ENCODE measurements around the gene CTBS. TPM values are rescaled to one million over a fixed set of nuclear protein-coding genes. Genes with fewer than 3 reads are reported as not detected.

CTBS gene
- polyA plus RNA-seq, 1 donor (not counting 4 experiments of a cell fraction or from before 2014, with no cell fraction given), result 16.7 TPM

DNA sequence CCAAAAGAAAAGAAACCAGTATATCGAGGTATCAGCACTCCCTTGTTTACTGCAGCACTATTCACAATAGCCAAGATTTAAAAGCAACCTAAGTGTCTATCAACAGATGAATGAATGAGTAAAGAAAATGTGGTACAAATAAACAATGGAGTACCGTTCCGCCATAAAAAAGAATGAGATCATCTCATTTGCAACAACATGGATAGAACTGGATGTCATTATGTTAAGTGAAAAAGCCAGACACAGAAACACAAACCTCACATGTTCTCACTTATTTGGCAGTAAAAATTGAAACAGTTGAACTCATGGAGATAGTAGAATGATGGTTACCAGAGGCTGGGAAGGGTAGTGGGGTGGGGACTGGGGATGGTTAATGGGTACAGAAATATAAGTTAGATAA lies 63.6 kb downstream of the CTBS start:
- H3K9me1 ChIP-seq (ENCODE audit: control insufficient read depth, extremely low read depth, insufficient read depth, low read length), result no peaks in the 10 kb centered on the region
- H3K27ac ChIP-seq (ENCODE audit: control insufficient read depth, insufficient read depth, low read length), result no peak overlapping the region
- TF ChIP-seq, protein P1, sequence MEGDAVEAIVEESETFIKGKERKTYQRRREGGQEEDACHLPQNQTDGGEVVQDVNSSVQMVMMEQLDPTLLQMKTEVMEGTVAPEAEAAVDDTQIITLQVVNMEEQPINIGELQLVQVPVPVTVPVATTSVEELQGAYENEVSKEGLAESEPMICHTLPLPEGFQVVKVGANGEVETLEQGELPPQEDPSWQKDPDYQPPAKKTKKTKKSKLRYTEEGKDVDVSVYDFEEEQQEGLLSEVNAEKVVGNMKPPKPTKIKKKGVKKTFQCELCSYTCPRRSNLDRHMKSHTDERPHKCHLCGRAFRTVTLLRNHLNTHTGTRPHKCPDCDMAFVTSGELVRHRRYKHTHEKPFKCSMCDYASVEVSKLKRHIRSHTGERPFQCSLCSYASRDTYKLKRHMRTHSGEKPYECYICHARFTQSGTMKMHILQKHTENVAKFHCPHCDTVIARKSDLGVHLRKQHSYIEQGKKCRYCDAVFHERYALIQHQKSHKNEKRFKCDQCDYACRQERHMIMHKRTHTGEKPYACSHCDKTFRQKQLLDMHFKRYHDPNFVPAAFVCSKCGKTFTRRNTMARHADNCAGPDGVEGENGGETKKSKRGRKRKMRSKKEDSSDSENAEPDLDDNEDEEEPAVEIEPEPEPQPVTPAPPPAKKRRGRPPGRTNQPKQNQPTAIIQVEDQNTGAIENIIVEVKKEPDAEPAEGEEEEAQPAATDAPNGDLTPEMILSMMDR (optimal IDR thresholded peaks at IDR 0.05 in 1 of 3, IDR thresholded peaks at IDR 0.05 in 1 of 3, conservative IDR thresholded peaks at IDR 0.05 in 1 of 3; ENCODE audit: extremely low read depth in 1 of 3, insufficient read depth in 2 of 3, low read length in 3 of 3), result no peak
- no peak for TF ChIP-seq EZH2 (IDR thresholded peaks at IDR 0.05; ENCODE audit: low read length)
- H3K79me2 ChIP-seq (ENCODE audit: control insufficient read depth, insufficient read depth, low read length), result peaks cover under 1% of the 10 kb centered on the region
- FAIRE-seq, result no peak
- H2AFZ ChIP-seq (ENCODE audit: control insufficient read depth, low read length), result no peak overlapping the region
- no peaks in the 10 kb centered on the region for H3K4me1 ChIP-seq (ENCODE audit: control insufficient read depth, extremely low read depth, insufficient read depth, low read length)
- H3K9ac ChIP-seq (ENCODE audit: control insufficient read depth, extremely low read depth, insufficient read depth, low read length), result no peak overlapping the region
- H3K27me3 ChIP-seq (ENCODE audit: control insufficient read depth, extremely low read depth, insufficient read depth, low read length), result no peaks in the 10 kb centered on the region
- no peaks in the 10 kb centered on the region for H3K9me3 ChIP-seq (ENCODE audit: control insufficient read depth, low read depth, low read length)
- H3K4me2 ChIP-seq (ENCODE audit: control insufficient read depth, extremely low read depth, insufficient read depth, low read depth, low read length), result no peak overlapping the region
- dilution Hi-C loops (cut with MboI; ENCODE audit: extremely low pct_ligation_motif_present, low sequenced_read_pairs), result no loop called here
- no peaks in the 10 kb centered on the region for H4K20me1 ChIP-seq (ENCODE audit: control insufficient read depth, extremely low read depth, insufficient read depth, low read length)
- H3K4me3 ChIP-seq (ENCODE audit: control insufficient read depth in 2 of 3, extremely low read depth in 1 of 3, insufficient read depth in 2 of 3, low read depth in 1 of 3, low read length in 3 of 3), result no peak overlapping the region
- no peak for DNase-seq (ENCODE audit: low read depth, low spot score)
- no peaks in the 10 kb centered on the region for H3K36me3 ChIP-seq (ENCODE audit: control insufficient read depth in 2 of 2, extremely low read depth in 1 of 2, insufficient read depth in 2 of 2, low read length in 2 of 2)

- Histone ChIP-seq H3K4me1 (ENCODE audit: control insufficient read depth, extremely low read depth, insufficient read depth, low read length) (no peaks in the 10 kb centered on the region), H2AFZ (ENCODE audit: control insufficient read depth, low read length) (no peak overlapping the region), H4K20me1 (ENCODE audit: control insufficient read depth, extremely low read depth, insufficient read depth, low read length) (no peaks in the 10 kb centered on the region), H3K27me3 (ENCODE audit: control insufficient read depth, extremely low read depth, insufficient read depth, low read length) (no peaks in the 10 kb centered on the region), H3K9me3 (ENCODE audit: control insufficient read depth, low read depth, low read length) (no peaks in the 10 kb centered on the region), H3K36me3 (ENCODE audit: control insufficient read depth in 2 of 2, extremely low read depth in 1 of 2, insufficient read depth in 2 of 2, low read length in 2 of 2) (no peaks in the 10 kb centered on the region), H3K27ac (ENCODE audit: control insufficient read depth, insufficient read depth, low read length) (no peak overlapping the region), H3K4me3 (ENCODE audit: control insufficient read depth in 2 of 3, extremely low read depth in 1 of 3, insufficient read depth in 2 of 3, low read depth in 1 of 3, low read length in 3 of 3) (no peak overlapping the region), H3K9ac (ENCODE audit: control insufficient read depth, extremely low read depth, insufficient read depth, low read length) (no peak overlapping the region), H3K9me1 (ENCODE audit: control insufficient read depth, extremely low read depth, insufficient read depth, low read length) (no peaks in the 10 kb centered on the region), H3K79me2 (ENCODE audit: control insufficient read depth, insufficient read depth, low read length) (peaks cover 5% of the 10 kb centered on the region), H3K4me2 (ENCODE audit: control insufficient read depth, extremely low read depth, insufficient read depth, low read depth, low read length) (no peak overlapping the region)
- TF ChIP-seq EZH2 (IDR thresholded peaks at IDR 0.05; ENCODE audit: low read length), result no peak
- TF ChIP-seq, protein P1 (optimal IDR thresholded peaks at IDR 0.05 in 1 of 3, IDR thresholded peaks at IDR 0.05 in 1 of 3, conservative IDR thresholded peaks at IDR 0.05 in 1 of 3; ENCODE audit: extremely low read depth in 1 of 3, insufficient read depth in 2 of 3, low read length in 3 of 3), result no peak
- no peak for FAIRE-seq
- dilution Hi-C loops (cut with MboI; ENCODE audit: extremely low pct_ligation_motif_present, low sequenced_read_pairs), result no loop called here
- no peak for DNase-seq (ENCODE audit: low read depth, low spot score)
Observed at GRCh38 chr1:84510165-84510564, 64.1 kb downstream of the CTBS start.
